ENCODE data around the gene CDH4. TPM values are rescaled to one million over a fixed set of nuclear protein-coding genes. Genes with fewer than 3 reads are reported as not detected.

The CDH4 gene
- total and polyA plus RNA-seq, 10 donors, result 0.30 to 20.1 (median 7.7) TPM

- DNase-seq, result peak; percentile 68
- intact Hi-C loops (cut with DNase I; ENCODE audit: low total_unique reads), result no loop called here
- H3K9me3 ChIP-seq, result peaks cover 0 to 44% (median 0%) of the 10 kb centered on the region in 8 donors
- TF ChIP-seq CTCF (IDR thresholded peaks at IDR 0.05 in 8 of 11, conservative IDR thresholded peaks at IDR 0.05 in 3 of 11), result no peak
- no peak for TF ChIP-seq POLR2A (IDR thresholded peaks at IDR 0.05)
- TF ChIP-seq POLR2AphosphoS5 (IDR thresholded peaks at IDR 0.05), result no peak
- H3K27me3 ChIP-seq (replicated peaks in 1 of 7), result no peaks in the 10 kb centered on the region
- H3K36me3 ChIP-seq, result no peaks in the 10 kb centered on the region
- 79 to 89% (median 85%) methylated on average over 25 of the region's 25 CpGs for WGBS, 5 donors
- no peak overlapping the region for H3K4me3 ChIP-seq
- no peaks in the 10 kb centered on the region for H3K4me1 ChIP-seq
- H3K27ac ChIP-seq, result no peak overlapping the region
These were observed 120.3 kb downstream of the CDH4 start for GRCh38 chr20:61372137-61373054.

- DNase-seq, result peak; percentile 62
- Histone ChIP-seq H3K36me3 (no peaks in the 10 kb centered on the region), H3K27me3 (replicated peaks in 1 of 7) (no peaks in the 10 kb centered on the region), H3K4me1 (no peaks in the 10 kb centered on the region), H3K9me3 (peaks cover 0 to 50% (median 0%) of the 10 kb centered on the region in 8 donors), H3K4me3 (no peak overlapping the region), H3K27ac (no peak overlapping the region)
- 71 to 87% (median 78%) methylated on average over 8 to 10 of the region's 10 CpGs for WGBS, 5 donors
- TF ChIP-seq POLR2AphosphoS5 (IDR thresholded peaks at IDR 0.05) (no peak), CTCF (IDR thresholded peaks at IDR 0.05 in 8 of 11, conservative IDR thresholded peaks at IDR 0.05 in 3 of 11) (no peak), POLR2A (IDR thresholded peaks at IDR 0.05) (no peak)
- intact Hi-C loops (cut with DNase I; ENCODE audit: low total_unique reads), result no loop called here
These were observed 121.0 kb downstream of the CDH4 start for GRCh38 chr20:61373055-61373399.

- peak; percentile 48 for DNase-seq
- Histone ChIP-seq H3K27ac (no peak overlapping the region), H3K36me3 (no peaks in the 10 kb centered on the region), H3K4me3 (no peak overlapping the region), H3K9me3 (peaks cover 0 to 60% (median 3%) of the 10 kb centered on the region in 8 donors), H3K27me3 (replicated peaks in 1 of 7) (no peaks in the 10 kb centered on the region), H3K4me1 (no peaks in the 10 kb centered on the region)
- TF ChIP-seq CTCF (IDR thresholded peaks at IDR 0.05 in 8 of 11, conservative IDR thresholded peaks at IDR 0.05 in 3 of 11) (no peak), POLR2AphosphoS5 (IDR thresholded peaks at IDR 0.05) (no peak), POLR2A (IDR thresholded peaks at IDR 0.05) (no peak)
- WGBS, 5 donors, result 86 to 93% (median 89%) methylated on average over 19 of the region's 19 CpGs
- intact Hi-C loops (cut with DNase I; ENCODE audit: low total_unique reads), result no loop called here
These were observed 122.0 kb downstream of the CDH4 start for GRCh38 chr20:61373956-61374545.
